ENCODE measurements around the gene NTRK3.

GRCh38 chr15:87929841-87930240 is 326.7 kb downstream of the NTRK3 start:
- no peak for TF ChIP-seq CTCF (IDR thresholded peaks at IDR 0.05; ENCODE audit: insufficient read depth, low read length)
- TF ChIP-seq REST (IDR thresholded peaks at IDR 0.05; ENCODE audit: insufficient replicate concordance, low read depth) = no peak
- TF ChIP-seq POLR2AphosphoS5 (IDR thresholded peaks at IDR 0.05; ENCODE audit: low read depth) = no peak
- TF ChIP-seq GABPA (IDR thresholded peaks at IDR 0.05; ENCODE audit: low read depth) = no peak
